H9 (cell line): Measurements from ENCODE around the gene CCDC141. TPM values are rescaled to one million over a fixed set of nuclear protein-coding genes. Genes with fewer than 3 reads are reported as not detected.

ENCODE experiments used
- DNase-seq: peaks from one replicate; pipeline ENCODE4 v3.0.0-alpha.2; 2017
- H2AFZ ChIP-seq: one replicate; pipeline ENCODE4 v1.6.1; 2013; ENCODE audit warnings: mild to moderate bottlenecking, low read length, control low read depth, moderate library complexity
- H2AK5ac ChIP-seq: 2 replicates; pipeline ENCODE4 v1.6.1; 2013; ENCODE audit warnings: low read length, control low read depth, mixed read lengths; ENCODE audit not compliant: insufficient read length
- H2BK120ac ChIP-seq: one replicate; pipeline ENCODE4 v1.6.1; 2013; ENCODE audit warnings: low read depth, mild to moderate bottlenecking, low read length, control low read depth, inconsistent platforms; ENCODE audit not compliant: poor library complexity, severe bottlenecking
- H2BK12ac ChIP-seq: 2 replicates; pipeline ENCODE4 v1.6.1; 2013; ENCODE audit warnings: low read length, control low read depth, mixed read lengths, low read depth; ENCODE audit not compliant: insufficient read length
- H2BK15ac ChIP-seq: 2 replicates; pipeline ENCODE4 v1.6.1; 2013; ENCODE audit warnings: low read depth, low read length, control low read depth
- H2BK20ac ChIP-seq: one replicate; pipeline ENCODE4 v1.6.1; 2013; ENCODE audit warnings: low read depth, mild to moderate bottlenecking, low read length, control low read depth, inconsistent platforms; ENCODE audit not compliant: poor library complexity, severe bottlenecking
- H2BK5ac ChIP-seq: 2 replicates; pipeline ENCODE4 v1.6.1; 2013; ENCODE audit warnings: low read length, control low read depth, mixed read lengths; ENCODE audit not compliant: insufficient read length
- H3K14ac ChIP-seq: 2 replicates; pipeline ENCODE4 v1.6.1; 2013; ENCODE audit warnings: low read length, control low read depth; ENCODE audit not compliant: insufficient read depth
- H3K18ac ChIP-seq: 2 replicates; pipeline ENCODE4 v1.6.1; 2013; ENCODE audit warnings: low read depth, mild to moderate bottlenecking, mixed read lengths, low read length, control low read depth; ENCODE audit not compliant: insufficient read length
- H3K23ac ChIP-seq: 2 replicates; pipeline ENCODE4 v1.6.1; 2013; ENCODE audit warnings: low read length, control low read depth, mixed read lengths, low read depth; ENCODE audit not compliant: insufficient read length
- H3K23me2 ChIP-seq: 2 replicates; pipeline ENCODE4 v1.6.1; 2013; ENCODE audit warnings: low read depth, mild to moderate bottlenecking, mixed read lengths, low read length, control low read depth; ENCODE audit not compliant: insufficient read length, poor library complexity, severe bottlenecking
- H3K27ac ChIP-seq: 2 replicates; pipeline ENCODE4 v1.5.1; 2013; ENCODE audit warnings: low read length, control low read depth, mixed read lengths, low read depth; ENCODE audit not compliant: insufficient read length
- H3K27me3 ChIP-seq: 2 replicates; pipeline ENCODE4 v1.6.1; 2013; ENCODE audit warnings: low read length, control low read depth, inconsistent platforms; ENCODE audit not compliant: insufficient read depth
- H3K4ac ChIP-seq: 2 replicates; pipeline ENCODE4 v1.6.1; 2013; ENCODE audit warnings: low read depth, mild to moderate bottlenecking, control low read depth, inconsistent platforms, low read length, moderate library complexity
- H3K4me1 ChIP-seq: 2 replicates; pipeline ENCODE4 v1.6.1; 2013; ENCODE audit warnings: low read length, control low read depth, inconsistent platforms; ENCODE audit not compliant: insufficient read depth
- H3K4me2 ChIP-seq: 2 replicates; pipeline ENCODE4 v1.6.1; 2013; ENCODE audit warnings: low read length, control low read depth, mixed read lengths; ENCODE audit not compliant: insufficient read length, insufficient read depth
- H3K56ac ChIP-seq: 2 replicates; pipeline ENCODE4 v1.6.1; 2013; ENCODE audit warnings: low read depth, mild to moderate bottlenecking, mixed read lengths, low read length, control low read depth; ENCODE audit not compliant: insufficient read length
- H3K79me1 ChIP-seq: 2 replicates; pipeline ENCODE4 v1.6.1; 2013; ENCODE audit warnings: low read depth, mild to moderate bottlenecking, moderate library complexity, low read length, control low read depth, inconsistent platforms; ENCODE audit not compliant: insufficient read depth, poor library complexity, severe bottlenecking
- H3K79me2 ChIP-seq: 2 replicates; pipeline ENCODE4 v1.6.1; 2013; ENCODE audit warnings: low read length, control low read depth, inconsistent platforms; ENCODE audit not compliant: insufficient read depth
- H3K9ac ChIP-seq: 2 replicates; pipeline ENCODE4 v1.6.1; 2013; ENCODE audit warnings: low read length, control low read depth, mixed read lengths; ENCODE audit not compliant: insufficient read length; ENCODE audit errors: extremely low read depth
- H3K9me3 ChIP-seq: one replicate; pipeline ENCODE4 v1.6.1; 2013; ENCODE audit warnings: low read depth, low read length, inconsistent platforms; ENCODE audit not compliant: control insufficient read depth
- H3T11ph ChIP-seq: one replicate; pipeline ENCODE4 v1.6.1; 2013; ENCODE audit warnings: mild to moderate bottlenecking, low read length, control low read depth, inconsistent platforms
- H4K20me1 ChIP-seq: one replicate; pipeline ENCODE4 v1.6.1; 2013; ENCODE audit not compliant: control insufficient read depth, insufficient read length, insufficient read depth
- H4K5ac ChIP-seq: 2 replicates; pipeline ENCODE4 v1.6.1; 2013; ENCODE audit warnings: low read depth, mild to moderate bottlenecking, mixed read lengths, low read length, control low read depth; ENCODE audit not compliant: insufficient read length
- H4K8ac ChIP-seq: replicated peaks from 2 replicates; pipeline ENCODE4 v1.6.1; 2013; ENCODE audit warnings: low read length, control low read depth, mixed read lengths, low read depth; ENCODE audit not compliant: insufficient read length
- H4K91ac ChIP-seq: 2 replicates; pipeline ENCODE4 v1.6.1; 2013; ENCODE audit warnings: low read depth, mild to moderate bottlenecking, moderate library complexity, mixed read lengths, low read length, control low read depth; ENCODE audit not compliant: insufficient read length
- H3K27ac Mint-ChIP-seq, 3 experiments: 2 replicates in 2 of 3; 3 replicates in 1 of 3; pipeline ENCODE4 v1.8.0; 2020 to 2021; ENCODE audit warnings: mixed read lengths in 3 of 3, mild to moderate bottlenecking in 1 of 3, moderate library complexity in 1 of 3
- H3K27me3 Mint-ChIP-seq: 2 replicates; pipeline ENCODE4 v1.8.0; 2021; ENCODE audit warnings: low read depth, mild to moderate bottlenecking, moderate library complexity, mixed read lengths
- H3K36me3 Mint-ChIP-seq, 3 experiments: 2 replicates in 2 of 3; 3 replicates in 1 of 3; pipeline ENCODE4 v1.8.0; 2020 to 2021; ENCODE audit warnings: low read depth in 3 of 3, mixed read lengths in 3 of 3; ENCODE audit not compliant: insufficient read depth in 1 of 3
- H3K4me1 Mint-ChIP-seq, 2 experiments: 2 replicates each; pipeline ENCODE4 v1.8.0; 2020; ENCODE audit warnings: mixed read lengths in 2 of 2
- H3K4me3 Mint-ChIP-seq, 2 experiments: 2 replicates in 1 of 2; 3 replicates in 1 of 2; pipeline ENCODE4 v1.8.0; 2020 to 2021; ENCODE audit warnings: mild to moderate bottlenecking in 2 of 2, mixed read lengths in 2 of 2, moderate library complexity in 1 of 2
- H3K9me3 Mint-ChIP-seq, 2 experiments: 2 replicates in 1 of 2; 3 replicates in 1 of 2; pipeline ENCODE4 v1.8.0; 2020; ENCODE audit warnings: mild to moderate bottlenecking in 2 of 2, mixed read lengths in 2 of 2, moderate library complexity in 1 of 2
- CTCF ChIP-seq: fragments of 200-600 bp; sonication (generic); conservative IDR thresholded peaks from 3 replicates; pipeline ENCODE4 v1.8.0; 2021; ENCODE audit warnings: antibody characterized with exemption, mild to moderate bottlenecking
- whole genome bisulfite sequencing: extraction: QIAGEN DNeasy Blood & Tissue Kit; methylation state at CpG from one replicate; pipeline ENCODE4 v1.1.7; 2013; ENCODE audit warnings: missing lambda C conversion rate, low lambda C conversion rate, mixed read lengths; ENCODE audit not compliant: insufficient read length; ENCODE audit errors: extremely low coverage; 5-methylcytosine and 5-hydroxymethylcytosine counted together
- total RNA-seq: library from RNA; stranded (reverse); gene quantifications from 2 replicates; pipeline ENCODE4 v1.2.1, GENCODE V29; 2021

Gene CCDC141
- total RNA-seq, 1 experiment from 2014 or later, result 1.0 TPM

GRCh38 chr2:178865146-178865936, 184.6 kb downstream of the CCDC141 start:
- Histone ChIP-seq H2BK5ac (no peak overlapping the region), H3K23ac (no peak overlapping the region), H3K14ac (no peak overlapping the region), H3K79me1 (no peaks in the 10 kb centered on the region), H2AK5ac (no peak overlapping the region), H4K91ac (no peak overlapping the region), H2AFZ (no peak overlapping the region), H3K27ac (no peak overlapping the region), H4K20me1 (no peaks in the 10 kb centered on the region), H2BK20ac (no peak overlapping the region), H2BK15ac (no peak overlapping the region), H3K27me3 (no peaks in the 10 kb centered on the region), H4K5ac (no peak overlapping the region), H3K56ac (no peak overlapping the region), H3K4me2 (no peak overlapping the region), H3K9me3 (no peaks in the 10 kb centered on the region), H3K23me2 (no peaks in the 10 kb centered on the region), H2BK120ac (no peak overlapping the region), H4K8ac (no peak overlapping the region), H3K9ac (no peak overlapping the region), H3K18ac (no peak overlapping the region), H3K4ac (no peak overlapping the region), H3K79me2 (no peaks in the 10 kb centered on the region), H3T11ph (no peak overlapping the region), H3K4me1 (peaks cover 7% of the 10 kb centered on the region; the same call in 1 of the 2 replicates), H2BK12ac (no peak overlapping the region)
- DNase-seq, result no peak
- Mint-ChIP-seq H3K27me3 (no peaks in the 10 kb centered on the region), H3K4me3 (no peak overlapping the region; a peak in 1 of 5 replicates), H3K36me3 (peaks cover 0 to 2% (median 0%) of the 10 kb centered on the region in 3 experiments; a peak in 3 of 7 replicates), H3K9me3 (no peaks in the 10 kb centered on the region), H3K27ac (no peak overlapping the region), H3K4me1 (peaks cover 19 to 22% of the 10 kb centered on the region in 2 experiments)
- WGBS, result no CpG with 5 or more reads among the region's 7 CpGs
- TF ChIP-seq CTCF, result no peak
